ENCODE data around the gene ABI3BP. TPM values are rescaled to one million over a fixed set of nuclear protein-coding genes. Genes with fewer than 3 reads are reported as not detected.

ABI3BP gene
- total RNA-seq, result 6.8 and 15.2 TPM in 2 replicates

GRCh38 chr3:100993309-100993708 lies at the start of gene ABI3BP:
Gene ABI3BP (minus strand): TSS chr3:100993421. CDS start chr3:100993384, 37 bp downstream.

DNA sequence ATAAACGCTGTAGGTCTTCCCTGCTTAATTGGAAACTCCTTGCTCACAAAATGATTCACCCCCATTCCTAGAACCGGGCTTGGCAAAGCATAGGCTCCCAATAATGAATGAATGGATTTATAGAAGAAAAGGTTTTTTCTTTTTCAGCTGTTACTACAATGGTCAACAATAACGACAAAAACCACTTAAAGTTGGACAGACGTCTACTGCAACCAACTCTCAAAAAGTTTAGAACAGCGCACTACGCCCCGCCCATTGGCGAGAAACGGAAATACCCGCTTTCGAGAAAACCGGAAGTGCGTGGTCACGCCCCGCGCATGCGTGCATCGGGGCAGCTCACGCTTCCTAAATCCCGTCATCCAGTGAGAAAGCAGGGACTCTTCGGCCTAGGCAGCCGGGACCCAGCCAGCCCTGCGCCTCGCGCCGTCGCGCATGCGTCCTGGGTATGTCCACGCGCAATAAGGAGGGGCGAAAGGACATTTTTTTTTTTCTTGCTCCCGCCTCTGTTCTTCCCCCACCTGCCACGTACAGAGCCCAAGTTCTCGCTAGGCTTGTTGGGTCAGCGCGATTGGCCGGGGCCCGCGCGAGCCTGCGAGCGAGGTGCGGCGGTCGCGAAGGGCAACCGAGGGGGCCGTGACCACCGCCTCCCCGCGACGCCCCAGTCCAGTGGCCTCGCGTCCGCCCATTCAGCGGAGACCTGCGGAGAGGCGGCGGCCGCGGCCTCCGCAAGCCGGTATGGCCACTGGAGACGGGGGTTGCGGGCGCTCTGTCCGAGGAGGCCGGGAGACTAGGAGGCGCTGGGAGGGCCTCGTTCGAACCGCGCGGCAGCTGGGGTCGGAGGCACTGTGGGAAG lies 284.0 kb downstream of the ABI3BP start, which contains the start of gene TFG:
Gene TFG (plus strand): TSS at position 506 of the 853 bp plus-strand sequence. CDS start 4,192 bp downstream, outside the sequence.

